NCI-H446 (cell line): ENCODE measurements around the gene RTN4RL2.

Experiments
- DNase-seq, 2 experiments: peaks; one replicate each; lab custom pipeline; 2025; lab: John Stamatoyannopoulos, UW

Gene RTN4RL2

DNA sequence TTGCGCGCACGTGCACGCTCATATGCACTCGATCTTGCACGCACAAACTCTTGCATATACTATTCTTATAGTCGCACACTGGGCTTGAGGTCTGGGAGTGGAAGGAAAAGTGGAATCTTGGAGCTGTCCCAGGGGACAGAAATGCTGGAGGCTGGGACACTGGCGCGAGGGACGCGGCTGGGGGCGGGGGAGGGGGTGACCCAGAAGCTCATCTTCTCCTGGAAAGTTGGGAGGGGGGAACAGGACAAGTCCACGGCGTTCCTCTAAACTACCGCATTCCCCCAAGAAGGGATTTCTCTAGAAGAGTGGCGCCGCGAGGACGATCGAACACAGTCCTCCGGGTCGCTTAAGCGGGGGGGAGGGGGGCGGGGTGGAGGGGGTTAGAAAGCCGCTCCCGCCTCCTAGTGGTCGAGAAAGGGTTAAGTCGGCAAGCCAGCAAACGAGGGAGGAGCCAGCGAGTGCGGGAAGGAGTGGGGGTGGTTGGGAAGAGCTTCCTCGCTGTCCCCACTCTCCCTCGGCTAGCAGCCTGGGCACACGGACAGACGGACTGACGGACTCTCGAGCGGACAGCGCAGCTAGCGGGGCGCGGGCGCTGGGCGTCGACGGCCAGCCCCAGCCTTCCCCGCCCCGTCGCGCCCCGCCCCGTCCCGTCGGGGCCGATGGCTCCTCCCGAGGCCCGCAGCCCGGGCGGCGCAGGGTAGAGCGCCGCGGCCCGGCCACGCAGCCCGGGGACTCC, at the start of gene RTN4RL2:
Gene RTN4RL2, plus strand, starts transcription at position 507 of the 736 bp plus-strand sequence. CDS start 338 bp downstream, outside the sequence.
- DNase-seq, result peak; percentile 28 to 79

DNA sequence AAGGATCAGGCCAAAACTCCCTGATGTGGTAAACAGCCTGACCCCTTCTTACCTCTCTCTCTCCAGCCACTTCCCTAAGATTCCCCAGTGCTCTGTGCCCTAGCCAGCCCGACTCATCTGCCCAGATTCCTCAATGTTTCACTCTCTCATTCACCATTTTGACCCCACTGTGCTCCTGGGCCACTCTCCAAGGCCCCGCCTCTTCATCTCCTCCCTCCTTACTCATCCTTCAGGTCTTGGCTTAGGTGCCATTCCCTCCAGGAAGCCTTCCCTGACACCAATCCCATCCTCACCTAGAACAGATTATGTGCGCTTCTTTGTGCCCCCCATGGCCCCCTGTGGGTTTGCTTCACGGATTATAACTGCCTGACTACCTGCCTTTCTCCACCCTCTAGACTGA, 46.6 kb upstream of the RTN4RL2 start:
- DNase-seq, result no peak

DNA sequence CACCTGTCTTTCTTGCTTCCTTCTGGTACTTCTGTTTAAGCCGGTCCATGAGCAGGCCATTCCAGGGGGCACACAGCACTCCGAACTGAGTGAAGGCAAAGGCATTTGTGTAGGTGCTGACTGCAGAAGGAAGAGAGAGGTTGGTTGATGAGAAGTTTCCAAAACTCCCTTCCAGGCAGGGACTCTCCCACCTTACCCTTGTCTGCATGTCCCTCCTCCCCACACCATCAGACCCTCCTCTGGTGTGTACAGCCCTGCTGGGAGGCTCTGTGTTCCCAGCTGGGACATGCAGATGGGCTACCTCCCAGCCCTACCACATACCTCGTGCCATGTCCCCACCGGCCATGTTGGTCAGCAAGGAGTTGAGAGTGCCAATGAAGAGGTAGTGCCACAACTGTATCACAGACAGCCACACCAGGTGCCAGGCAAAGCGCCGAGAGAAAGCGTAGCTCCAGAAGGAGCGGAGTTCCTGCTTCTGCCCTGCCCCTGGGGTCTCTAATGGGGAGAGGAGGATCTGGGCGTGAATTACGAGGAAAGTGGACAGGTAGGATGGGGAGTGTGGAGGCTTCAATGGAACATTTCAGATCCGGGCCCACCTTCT, 45.6 kb upstream of the RTN4RL2 start:
- no peak for DNase-seq

DNA sequence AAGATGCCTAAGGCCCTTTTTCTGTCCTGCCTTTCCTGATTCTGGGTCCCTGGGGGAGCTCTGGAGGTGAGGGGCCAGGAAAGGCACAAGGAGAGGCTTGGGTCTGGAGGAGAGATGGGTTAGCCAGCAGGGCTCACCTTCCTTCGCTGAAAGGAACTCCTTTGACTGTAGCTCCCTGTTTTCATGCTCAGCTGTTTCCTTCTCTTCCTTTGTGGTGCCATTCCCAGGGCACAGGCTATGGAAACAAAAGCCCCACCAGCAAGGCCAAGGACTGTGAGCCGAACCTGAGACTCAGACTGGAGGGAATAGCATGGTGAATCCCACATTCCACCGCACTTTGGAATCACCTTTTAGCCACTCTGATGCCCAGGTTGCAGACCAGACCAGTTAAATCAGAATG, 43.9 kb upstream of the RTN4RL2 start:
- DNase-seq, result no peak

DNA sequence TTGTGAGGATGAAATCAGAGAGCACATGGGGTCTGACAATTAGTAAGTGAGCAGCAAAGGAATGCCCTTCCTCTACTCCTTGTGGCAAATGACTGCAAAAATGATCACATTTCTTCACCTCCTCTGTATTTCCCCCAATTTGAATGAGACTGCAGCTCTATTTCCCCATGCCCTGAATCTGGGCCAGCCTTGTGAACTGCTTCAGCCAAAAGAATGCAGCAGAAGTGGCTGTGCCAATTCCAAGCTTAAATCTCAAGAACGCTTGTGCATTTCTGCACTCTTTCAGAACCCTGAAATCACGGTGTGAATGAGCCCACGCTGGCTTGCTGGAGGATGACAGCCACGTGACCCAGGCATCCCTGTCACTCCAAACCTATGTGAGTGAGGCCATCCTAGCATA, 43.3 kb upstream of the RTN4RL2 start:
- DNase-seq, result no peak

DNA sequence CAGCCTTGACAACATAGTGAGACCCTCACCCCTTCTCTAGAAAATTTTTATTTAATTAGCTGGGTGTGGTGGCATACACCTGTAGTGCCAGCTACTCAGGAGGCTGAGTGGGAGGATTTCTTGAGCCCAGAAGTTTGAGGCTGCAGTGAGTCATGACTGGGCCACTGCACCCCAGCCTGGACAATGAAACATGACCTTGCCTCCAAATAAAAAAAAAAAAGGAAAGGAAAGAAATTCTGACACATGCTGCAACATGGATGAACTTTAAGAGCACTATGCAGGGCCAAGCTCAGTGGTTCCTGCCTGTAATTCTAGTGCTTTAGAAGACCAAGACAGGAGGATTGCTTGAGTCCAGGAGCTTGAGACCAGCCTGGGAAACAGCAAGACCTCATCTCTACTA, 42.2 kb upstream of the RTN4RL2 start:
- no peak for DNase-seq

DNA sequence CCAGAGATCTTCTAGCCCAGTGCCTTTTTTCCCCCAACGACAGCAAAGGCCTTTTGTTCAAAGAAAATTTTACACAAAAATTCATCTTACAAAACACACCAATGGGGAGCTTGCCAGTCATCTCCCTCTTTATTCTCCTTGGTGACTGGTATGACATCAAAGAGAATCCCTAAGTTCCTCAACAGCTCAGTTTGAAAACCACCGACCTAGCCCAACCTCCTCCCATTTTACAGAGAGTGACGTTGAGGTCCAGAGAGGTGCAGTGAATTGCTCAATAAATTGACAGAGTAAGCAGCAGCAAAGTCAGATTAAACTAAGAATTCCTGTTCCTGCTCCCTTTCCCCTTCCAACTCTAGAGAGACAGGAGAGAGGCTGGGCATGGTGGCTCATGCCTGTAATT, 41.2 kb upstream of the RTN4RL2 start:
- DNase-seq, result no peak

DNA sequence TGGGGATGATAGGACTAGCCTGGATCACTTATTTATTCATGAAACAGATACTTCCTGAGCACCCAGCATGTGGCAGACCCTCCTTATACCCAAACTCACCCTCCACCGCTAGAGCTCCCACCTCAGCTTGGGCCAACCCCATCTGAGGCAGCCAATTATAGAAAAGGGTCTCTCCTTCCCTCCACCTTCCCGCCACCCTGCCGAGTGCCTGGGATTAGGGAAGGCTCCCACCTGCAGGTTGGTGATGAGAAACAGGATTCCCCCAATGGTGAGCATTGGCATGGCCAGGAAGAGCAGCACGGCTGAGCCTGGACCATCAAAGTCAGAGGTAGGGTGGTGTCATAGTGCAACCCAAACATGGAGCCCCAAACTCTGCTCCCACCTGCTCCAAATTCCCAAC, 39.3 kb upstream of the RTN4RL2 start:
- no peak for DNase-seq

DNA sequence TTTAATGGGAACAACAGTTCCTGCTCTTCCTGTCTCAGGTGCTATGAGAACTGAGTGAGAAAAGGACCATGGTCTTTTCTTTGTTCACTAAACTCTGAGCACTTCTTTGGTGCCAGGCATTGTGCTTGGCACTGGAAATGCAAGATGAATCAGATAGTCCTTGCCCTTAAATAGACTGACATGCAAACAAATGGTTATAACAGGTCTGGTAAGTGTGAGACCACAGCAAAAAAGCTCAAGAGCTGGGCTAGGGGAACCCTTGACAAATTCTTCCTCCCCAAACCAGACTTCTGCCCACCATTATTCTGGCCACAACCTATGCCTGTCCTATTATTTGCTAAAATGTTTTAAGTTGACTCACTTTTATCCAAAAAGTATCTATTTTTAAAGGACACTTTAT, 38.5 kb upstream of the RTN4RL2 start:
- no peak for DNase-seq

DNA sequence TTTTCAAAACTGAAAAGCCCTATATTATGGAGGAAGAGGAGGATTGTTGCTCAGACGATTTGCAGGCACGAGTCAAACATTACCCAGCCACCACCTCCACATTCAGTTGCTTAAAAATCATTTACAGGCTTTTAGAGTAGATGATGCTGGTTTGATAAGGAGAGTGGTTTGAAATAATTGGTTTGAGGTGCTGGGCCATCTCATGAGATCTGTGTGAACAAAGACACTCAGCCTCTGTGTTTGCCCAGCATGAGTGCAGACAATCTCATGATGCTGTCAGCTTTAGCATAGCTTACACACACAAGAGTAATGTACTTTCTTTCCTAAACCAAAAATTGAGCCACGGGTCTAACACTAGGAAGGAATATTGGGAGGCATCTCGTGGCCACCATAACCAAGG, 37.7 kb upstream of the RTN4RL2 start:
- no peak for DNase-seq

DNA sequence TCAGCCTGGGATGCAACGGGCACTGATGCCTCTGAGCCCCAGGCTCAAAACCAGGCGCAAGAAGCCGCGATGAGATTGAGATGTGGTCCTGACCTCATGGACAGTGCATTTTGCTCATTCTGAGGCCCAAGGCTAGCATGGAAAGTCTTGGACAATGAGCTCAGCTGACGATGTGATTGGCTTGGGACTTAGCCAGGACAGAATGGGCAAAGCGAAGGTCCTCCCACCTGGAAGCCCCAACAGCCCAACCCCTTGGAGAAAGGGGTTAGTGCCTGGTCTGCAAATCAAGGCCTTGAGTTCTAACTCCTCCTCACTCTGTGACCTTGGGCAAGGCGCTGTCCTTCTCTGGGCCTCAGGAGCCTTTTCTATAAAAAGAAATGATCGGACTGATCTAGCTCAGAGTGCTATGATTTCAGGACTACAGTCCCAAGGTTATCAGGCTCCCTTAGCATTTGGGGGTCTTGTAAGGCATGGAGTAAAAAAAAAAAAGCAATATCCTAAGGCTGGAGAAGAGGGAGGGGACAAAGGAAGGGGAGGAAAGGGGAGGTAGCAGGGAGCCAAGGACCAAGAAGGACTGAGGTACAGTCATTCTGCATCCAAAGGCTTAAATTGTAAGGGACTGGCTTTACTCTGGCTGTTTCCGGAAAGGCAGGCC, 36.1 kb upstream of the RTN4RL2 start:
- DNase-seq, result no peak

DNA sequence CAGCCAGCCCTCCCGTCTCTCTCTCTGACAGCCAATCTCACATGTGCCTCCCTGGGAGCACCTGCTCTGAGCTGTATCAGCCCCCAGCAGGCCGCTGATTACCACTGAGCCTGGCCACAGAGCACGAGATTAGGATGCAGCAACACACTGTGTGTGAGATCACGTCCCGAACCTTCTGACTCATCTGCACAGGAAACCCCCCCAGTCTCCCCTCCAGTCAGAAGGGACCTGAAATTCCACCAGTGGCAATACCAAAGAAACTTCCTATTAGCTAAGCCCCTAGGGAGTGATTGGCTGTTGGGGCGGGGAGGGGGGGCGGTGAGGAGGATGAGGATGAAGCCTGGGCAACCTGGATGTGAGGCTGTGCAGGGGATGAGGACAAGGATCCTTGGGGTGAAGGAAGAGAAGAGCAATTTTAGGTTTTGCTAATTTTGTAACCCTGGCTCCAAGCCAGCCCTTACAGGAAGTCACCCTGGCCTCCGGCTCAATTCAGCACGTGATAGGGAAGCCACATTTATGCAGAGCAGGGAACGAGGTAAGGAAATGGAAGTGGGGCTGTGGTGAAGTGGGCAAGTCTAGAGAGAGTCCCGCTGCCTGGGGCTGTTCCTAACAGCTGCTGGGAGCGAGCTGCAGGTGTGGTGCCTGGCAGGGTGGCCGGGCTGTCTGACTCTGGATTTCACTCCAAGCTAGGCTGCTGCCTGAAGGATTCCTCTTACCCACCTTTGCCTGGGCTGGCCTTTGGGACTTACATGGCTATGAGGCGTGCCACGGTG, 35.4 kb upstream of the RTN4RL2 start:
- peak in 1 of 2 experiments; percentile 18 for DNase-seq

DNA sequence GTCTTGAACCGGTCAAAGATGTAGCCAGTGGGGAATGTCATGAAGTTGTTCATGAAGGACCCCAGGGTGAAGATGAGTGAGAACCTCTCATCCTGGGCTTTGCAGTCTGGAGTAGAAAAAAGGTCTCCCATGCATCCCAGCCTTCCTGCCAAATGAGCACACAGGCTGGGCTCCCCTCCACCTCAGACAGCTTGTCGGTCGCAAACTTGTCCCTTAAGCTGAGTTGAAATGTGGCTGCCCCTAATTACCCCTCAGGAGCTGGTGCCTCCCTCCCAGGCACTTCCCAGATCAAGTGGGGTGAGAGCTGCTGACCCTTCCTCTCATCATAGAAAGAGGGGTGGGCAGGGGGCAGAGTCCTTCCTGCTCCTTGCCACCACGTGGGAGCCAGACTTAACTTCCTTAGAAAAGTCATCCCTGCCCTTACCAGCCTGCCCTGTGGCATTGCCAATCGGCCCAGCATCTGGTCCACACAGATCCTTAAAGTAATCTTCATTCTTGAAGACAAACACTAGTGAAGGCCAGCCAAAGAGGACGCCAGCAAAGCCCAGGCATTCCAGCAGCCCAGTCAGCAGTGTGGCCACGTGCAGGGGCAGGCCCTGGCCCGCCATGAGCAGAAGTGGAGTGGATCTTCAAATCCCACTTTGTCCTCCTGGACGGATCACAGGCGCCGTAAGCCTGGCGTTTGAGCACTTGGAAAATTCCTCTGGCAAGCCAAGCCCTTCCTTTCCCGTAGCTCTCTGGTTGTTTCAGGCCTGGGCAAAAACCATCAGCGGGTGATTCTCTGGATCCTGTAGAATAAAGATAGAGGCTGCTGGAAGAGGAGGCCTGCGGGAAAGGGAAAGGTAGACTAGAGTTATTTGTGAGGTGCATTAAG, 34.5 kb upstream of the RTN4RL2 start:
- DNase-seq, result peak in 1 of 2 experiments; percentile 31

DNA sequence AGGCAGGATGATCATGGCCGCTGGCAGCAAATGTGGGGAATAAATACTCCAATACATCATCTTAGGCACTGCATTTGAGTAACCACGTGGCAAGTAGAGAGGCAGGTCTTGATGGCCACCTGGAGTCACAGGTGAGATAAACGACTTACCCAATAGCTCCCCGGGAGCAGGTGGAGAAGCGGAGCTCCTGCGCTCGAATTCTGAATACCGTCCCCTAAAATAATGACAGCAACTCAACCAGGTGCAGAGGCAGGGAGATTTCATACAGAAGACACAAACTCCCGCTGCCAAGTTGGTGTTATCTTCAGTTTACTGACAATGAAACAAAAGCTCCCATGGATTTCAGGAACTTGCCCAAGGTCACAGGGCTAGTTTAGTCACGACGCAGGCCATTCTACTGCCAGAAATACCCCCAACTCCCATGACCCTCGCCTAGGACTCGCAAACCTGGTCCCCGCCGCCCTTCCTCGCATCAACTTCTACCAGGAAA, 33.8 kb upstream of the RTN4RL2 start:
- no peak for DNase-seq

DNA sequence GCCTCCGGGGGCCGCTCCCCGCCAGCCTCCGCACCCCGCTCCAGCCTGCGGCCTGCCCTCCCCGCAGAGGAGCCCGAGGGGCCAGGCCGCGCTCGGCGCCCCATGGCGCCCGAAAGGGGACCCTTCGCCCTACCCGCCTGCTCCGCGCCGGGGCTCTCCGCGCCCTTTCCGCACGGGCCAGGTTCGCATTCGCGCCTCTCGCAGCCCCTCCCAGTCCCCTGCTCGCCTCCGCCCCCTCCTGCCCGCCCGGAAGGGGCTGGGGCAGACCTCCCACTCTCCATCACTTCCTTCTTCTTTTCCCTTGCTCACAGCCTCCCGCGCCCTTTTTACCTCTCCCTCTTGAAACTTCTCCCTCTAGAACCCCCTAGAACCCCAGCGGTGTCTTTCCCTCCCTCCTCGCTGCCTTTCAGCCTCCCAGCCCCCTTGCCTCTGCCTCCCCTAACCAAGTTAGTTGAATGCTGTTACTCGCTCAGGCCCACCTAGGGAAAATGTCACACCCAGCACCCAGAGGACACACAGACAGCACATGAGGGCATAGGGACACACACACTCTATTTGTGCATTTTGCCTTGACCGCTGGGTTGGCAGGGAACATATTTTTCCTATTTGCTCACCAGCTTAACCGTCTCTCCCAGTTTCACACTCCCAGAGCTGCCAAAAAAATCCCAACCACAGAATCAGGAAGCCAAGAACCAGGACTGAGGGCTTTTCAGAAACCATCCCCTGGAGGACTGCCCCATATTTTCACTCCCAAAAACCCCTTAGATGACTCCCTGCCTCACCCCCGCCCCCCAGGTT, 33.2 kb upstream of the RTN4RL2 start, which contains the start of gene SLC43A3:
Gene SLC43A3, minus strand, starts transcription at position 193 of the 798 bp plus-strand sequence. CDS start 949 bp downstream, outside the sequence.
- DNase-seq, result peak; percentile 51 to 73

DNA sequence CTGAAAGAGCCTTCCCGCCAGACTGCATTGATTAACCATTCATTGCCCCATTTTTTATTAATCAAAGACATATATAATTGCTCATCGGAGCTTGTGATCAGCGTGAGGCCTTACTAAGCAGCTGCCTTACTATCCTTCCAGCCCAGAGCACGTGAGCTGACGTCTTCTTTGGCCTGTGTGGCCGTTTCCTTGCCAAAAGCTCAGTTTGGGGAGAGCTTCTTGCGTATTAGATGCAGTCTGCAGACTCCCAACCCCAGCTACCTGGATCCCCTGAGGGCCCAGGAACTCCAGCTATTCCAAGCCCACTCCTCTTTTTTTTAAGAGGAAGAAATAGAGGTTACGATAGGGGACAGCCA, 32.6 kb upstream of the RTN4RL2 start:
- peak; percentile 51 to 73 for DNase-seq

DNA sequence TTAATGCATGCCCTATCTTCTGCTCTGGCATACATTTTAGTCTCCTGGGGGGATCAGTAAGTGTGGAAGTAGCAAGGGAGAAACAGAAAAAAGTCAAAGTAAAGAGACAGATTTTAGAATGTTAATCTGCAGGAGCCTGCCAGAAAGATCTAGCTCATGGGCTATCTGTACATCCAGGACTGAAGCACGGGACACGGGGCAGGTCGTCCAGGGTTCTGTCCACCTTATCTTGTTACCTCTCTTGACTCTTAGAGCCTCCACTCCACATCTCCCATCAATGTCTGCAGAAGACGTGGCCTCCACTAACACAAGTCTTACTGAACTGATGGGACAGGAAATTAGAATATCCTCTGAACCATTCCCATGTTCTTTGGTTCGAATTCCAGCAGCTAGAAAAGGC, 31.7 kb upstream of the RTN4RL2 start:
- DNase-seq, result no peak

DNA sequence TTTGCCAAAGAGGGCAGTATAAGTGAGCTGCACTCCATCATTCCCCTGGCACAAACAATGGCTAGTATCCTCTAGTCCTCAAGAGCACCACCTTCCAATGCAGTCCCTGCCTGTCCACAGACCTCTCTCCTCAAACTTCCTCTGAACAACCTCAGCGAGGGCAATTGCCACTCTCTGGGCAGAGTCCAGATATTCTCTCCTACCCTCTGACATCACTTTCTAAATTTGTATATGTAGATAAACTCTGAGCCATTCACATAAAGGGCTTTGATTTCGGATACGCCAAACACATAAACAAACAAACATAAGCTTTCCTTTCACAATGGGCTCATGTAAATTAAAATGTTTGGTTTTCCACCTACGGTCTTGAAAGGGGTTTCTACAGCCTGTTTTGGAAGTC, 30.4 kb upstream of the RTN4RL2 start:
- DNase-seq, result no peak

DNA sequence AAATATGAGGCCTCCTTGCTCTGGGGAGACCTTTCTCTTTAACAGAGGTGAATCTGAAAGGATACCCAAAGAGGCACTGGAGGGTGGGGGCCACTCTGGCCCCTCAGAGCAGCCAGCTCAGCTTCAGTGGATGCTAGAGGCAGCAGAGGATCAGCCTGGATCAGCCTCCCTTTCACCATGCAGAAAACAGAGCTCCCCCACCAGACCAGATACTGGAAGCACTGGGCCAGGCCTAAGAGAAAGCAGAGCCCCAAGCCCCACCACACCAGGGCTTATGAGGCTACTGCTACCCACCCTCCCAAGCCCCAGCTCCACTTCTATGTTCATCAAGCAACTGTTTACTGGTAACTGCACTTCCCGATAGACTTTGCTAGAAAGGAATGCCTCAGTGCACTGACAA, 29.4 kb upstream of the RTN4RL2 start:
- no peak for DNase-seq

DNA sequence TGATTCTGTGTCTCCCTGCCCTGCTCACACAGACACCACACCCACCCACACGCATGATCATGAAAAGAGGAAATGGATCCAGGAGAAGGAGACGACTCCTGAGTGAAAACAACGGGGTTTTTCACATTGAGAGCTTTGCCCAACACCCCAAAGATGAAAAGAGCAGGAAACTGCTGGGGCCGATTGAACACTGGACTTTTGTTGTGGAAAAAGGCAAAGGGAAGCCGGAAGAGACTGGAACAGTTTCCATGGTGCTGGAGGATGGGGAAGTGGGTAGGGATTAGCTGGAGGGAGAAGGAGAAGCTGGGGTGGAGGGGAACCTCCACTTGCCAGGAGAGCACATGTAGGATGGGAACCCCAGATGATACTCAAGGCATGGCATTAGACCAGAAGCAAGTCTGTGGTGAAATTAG, 28.2 kb upstream of the RTN4RL2 start:
- no peak for DNase-seq
